ENCODE results near the gene PRKCE. TPM values are rescaled to one million over a fixed set of nuclear protein-coding genes. Genes with fewer than 3 reads are reported as not detected.
A peak's percentile ranks its signal among the peaks of the same experiment; 100 is the strongest.

The PRKCE gene
- total RNA-seq, 1 donor from 2014 or later = 30.5 TPM

GRCh38 chr2:46071074-46071473 is 419.6 kb downstream of the PRKCE start:
- intact Hi-C loops (cut with DNase I) = no loop called here
- no peak for ATAC-seq
- DNase-seq (ENCODE audit: low spot score) = no peak

GRCh38 chr2:46072101-46072820 is 420.8 kb downstream of the PRKCE start:
- DNase-seq (ENCODE audit: low spot score) (no peak), ATAC-seq (no peak)
- intact Hi-C loops (cut with DNase I) = no loop called here

- no peak for ATAC-seq
- DNase-seq (ENCODE audit: low spot score) = no peak
- intact Hi-C loops (cut with DNase I) = no loop called here
These were observed 422.1 kb downstream of the PRKCE start for GRCh38 chr2:46073540-46074046.

- intact Hi-C loops (cut with DNase I) = no loop called here
- DNase-seq (ENCODE audit: low spot score) = no peak
- no peak for ATAC-seq
These were observed 423.0 kb downstream of the PRKCE start for GRCh38 chr2:46074501-46074900.

GRCh38 chr2:46075848-46076247 is 424.4 kb downstream of the PRKCE start:
- intact Hi-C loops (cut with DNase I) = no loop called here
- ATAC-seq (no peak), DNase-seq (ENCODE audit: low spot score) (no peak)

GRCh38 chr2:46076251-46076650 is 424.8 kb downstream of the PRKCE start:
- no peak for ATAC-seq

GRCh38 chr2:46076875-46077274 is 425.4 kb downstream of the PRKCE start:
- DNase-seq (ENCODE audit: low spot score) (no peak), ATAC-seq (no peak)
- intact Hi-C loops (cut with DNase I) = no loop called here

More at GRCh38 chr2:46076251-46076650, 424.8 kb downstream of the PRKCE start:
- intact Hi-C loops (cut with DNase I) = no loop called here
- no peak for DNase-seq (ENCODE audit: low spot score)

GRCh38 chr2:46077522-46078107 is 426.1 kb downstream of the PRKCE start:
- intact Hi-C loops (cut with DNase I) = no loop called here
- ATAC-seq (no peak), DNase-seq (ENCODE audit: low spot score) (no peak)

GRCh38 chr2:46079985-46080560 is 428.6 kb downstream of the PRKCE start:
- DNase-seq (ENCODE audit: low spot score) = no peak
- intact Hi-C loops (cut with DNase I) = no loop called here
- ATAC-seq = no peak

- DNase-seq (ENCODE audit: low spot score) (no peak), ATAC-seq (peak; percentile 68)
These were observed 431.3 kb downstream of the PRKCE start for GRCh38 chr2:46082531-46083485.

GRCh38 chr2:46086578-46087070 is 435.1 kb downstream of the PRKCE start:
- ATAC-seq (peak; percentile 33), DNase-seq (ENCODE audit: low spot score) (no peak)
- intact Hi-C loops (cut with DNase I) = no loop called here

More at GRCh38 chr2:46082531-46083485, 431.3 kb downstream of the PRKCE start:
- intact Hi-C loops (cut with DNase I) = no loop called here

- intact Hi-C loops (cut with DNase I) = no loop called here
- no peak for DNase-seq (ENCODE audit: low spot score)
- no peak for ATAC-seq
These were observed 436.0 kb downstream of the PRKCE start for GRCh38 chr2:46087492-46087891.

GRCh38 chr2:46091004-46091403 is 439.5 kb downstream of the PRKCE start:
- intact Hi-C loops (cut with DNase I) = no loop called here
- no peak for ATAC-seq

GRCh38 chr2:46091961-46092667 is 440.6 kb downstream of the PRKCE start:
- ATAC-seq (no peak), DNase-seq (ENCODE audit: low spot score) (no peak)
- intact Hi-C loops (cut with DNase I) = no loop called here

More at GRCh38 chr2:46091004-46091403, 439.5 kb downstream of the PRKCE start:
- DNase-seq (ENCODE audit: low spot score) = no peak

GRCh38 chr2:46094689-46095088 is 443.2 kb downstream of the PRKCE start:
- ATAC-seq = no peak
- no peak for DNase-seq (ENCODE audit: low spot score)
- intact Hi-C loops (cut with DNase I) = no loop called here

GRCh38 chr2:46095830-46096229 is 444.4 kb downstream of the PRKCE start:
- intact Hi-C loops (cut with DNase I) = no loop called here
- no peak for ATAC-seq

GRCh38 chr2:46096260-46096659 is 444.8 kb downstream of the PRKCE start:
- DNase-seq (ENCODE audit: low spot score) (no peak), ATAC-seq (no peak)
- intact Hi-C loops (cut with DNase I) = no loop called here

More at GRCh38 chr2:46095830-46096229, 444.4 kb downstream of the PRKCE start:
- no peak for DNase-seq (ENCODE audit: low spot score)

All from sciatic nerve (tissue), 2 donors.